Upper lobe of right lung (tissue), 1 donor: ENCODE results near the gene CS. TPM values are rescaled to one million over a fixed set of nuclear protein-coding genes. Genes with fewer than 3 reads are reported as not detected.

Source experiments
- ATAC-seq: fragments of 200-7000 bp; cut with Tn5 transposase; one replicate; pipeline ENCODE4 v1.9.1; 2020; ENCODE audit warnings: mild to moderate bottlenecking, moderate library complexity
- DNase-seq: peaks from one replicate; pipeline ENCODE4 v3.0.0-alpha.2; 2020
- H3K27ac ChIP-seq: fragments of 200-600 bp; one replicate; pipeline ENCODE4 v1.8.0; 2022
- H3K27me3 ChIP-seq: fragments of 200-600 bp; one replicate; pipeline ENCODE4 v1.8.0; 2022; ENCODE audit warnings: mild to moderate bottlenecking
- H3K36me3 ChIP-seq: fragments of 200-600 bp; one replicate; pipeline ENCODE4 v1.8.0; 2022
- H3K4me1 ChIP-seq: fragments of 200-600 bp; one replicate; pipeline ENCODE4 v1.8.0; 2022
- H3K4me3 ChIP-seq: fragments of 200-600 bp; one replicate; pipeline ENCODE4 v1.8.0; 2022; ENCODE audit warnings: mild to moderate bottlenecking
- H3K9me3 ChIP-seq: fragments of 200-600 bp; one replicate; pipeline ENCODE4 v1.8.0; 2022
- intact Hi-C: fragments of 100-400 bp; cut with DNase I; formaldehyde crosslinking; loops from one replicate; pipeline ENCODE4 v1.11.0; 2022
- total RNA-seq: library from RNA; stranded (reverse); fragmentation: NEBNext Ultra II Directional; extraction: Animal tissue kit (Norgen Biotek cat#: 25700); gene quantifications from one replicate; pipeline ENCODE4 v1.2.1, GENCODE V29; 2021
- TF ChIP-seq, protein P1 (sequence below): fragments of 200-600 bp; IDR thresholded peaks from one replicate; pipeline ENCODE4 v1.8.0; 2022; ENCODE audit warnings: antibody characterized with exemption
- donor health status: DM: no; HTN: yes; CAD: no; lungs with severe emphysema.

CS gene
- total RNA-seq, 1 donor from 2014 or later, result 159 TPM

GRCh38 chr12:56304276-56304675 lies 4.1 kb upstream of the CS start:
- Histone ChIP-seq H3K4me1 (peaks cover 9% of the 10 kb centered on the region), H3K9me3 (no peaks in the 10 kb centered on the region), H3K27ac (no peak overlapping the region), H3K36me3 (peaks cover 50% of the 10 kb centered on the region), H3K4me3 (no peak overlapping the region), H3K27me3 (no peaks in the 10 kb centered on the region)
- no peak for ATAC-seq
- TF ChIP-seq, protein P1, sequence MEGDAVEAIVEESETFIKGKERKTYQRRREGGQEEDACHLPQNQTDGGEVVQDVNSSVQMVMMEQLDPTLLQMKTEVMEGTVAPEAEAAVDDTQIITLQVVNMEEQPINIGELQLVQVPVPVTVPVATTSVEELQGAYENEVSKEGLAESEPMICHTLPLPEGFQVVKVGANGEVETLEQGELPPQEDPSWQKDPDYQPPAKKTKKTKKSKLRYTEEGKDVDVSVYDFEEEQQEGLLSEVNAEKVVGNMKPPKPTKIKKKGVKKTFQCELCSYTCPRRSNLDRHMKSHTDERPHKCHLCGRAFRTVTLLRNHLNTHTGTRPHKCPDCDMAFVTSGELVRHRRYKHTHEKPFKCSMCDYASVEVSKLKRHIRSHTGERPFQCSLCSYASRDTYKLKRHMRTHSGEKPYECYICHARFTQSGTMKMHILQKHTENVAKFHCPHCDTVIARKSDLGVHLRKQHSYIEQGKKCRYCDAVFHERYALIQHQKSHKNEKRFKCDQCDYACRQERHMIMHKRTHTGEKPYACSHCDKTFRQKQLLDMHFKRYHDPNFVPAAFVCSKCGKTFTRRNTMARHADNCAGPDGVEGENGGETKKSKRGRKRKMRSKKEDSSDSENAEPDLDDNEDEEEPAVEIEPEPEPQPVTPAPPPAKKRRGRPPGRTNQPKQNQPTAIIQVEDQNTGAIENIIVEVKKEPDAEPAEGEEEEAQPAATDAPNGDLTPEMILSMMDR, result no peak
- DNase-seq, result no peak
- intact Hi-C loops, result no loop called here

DNA sequence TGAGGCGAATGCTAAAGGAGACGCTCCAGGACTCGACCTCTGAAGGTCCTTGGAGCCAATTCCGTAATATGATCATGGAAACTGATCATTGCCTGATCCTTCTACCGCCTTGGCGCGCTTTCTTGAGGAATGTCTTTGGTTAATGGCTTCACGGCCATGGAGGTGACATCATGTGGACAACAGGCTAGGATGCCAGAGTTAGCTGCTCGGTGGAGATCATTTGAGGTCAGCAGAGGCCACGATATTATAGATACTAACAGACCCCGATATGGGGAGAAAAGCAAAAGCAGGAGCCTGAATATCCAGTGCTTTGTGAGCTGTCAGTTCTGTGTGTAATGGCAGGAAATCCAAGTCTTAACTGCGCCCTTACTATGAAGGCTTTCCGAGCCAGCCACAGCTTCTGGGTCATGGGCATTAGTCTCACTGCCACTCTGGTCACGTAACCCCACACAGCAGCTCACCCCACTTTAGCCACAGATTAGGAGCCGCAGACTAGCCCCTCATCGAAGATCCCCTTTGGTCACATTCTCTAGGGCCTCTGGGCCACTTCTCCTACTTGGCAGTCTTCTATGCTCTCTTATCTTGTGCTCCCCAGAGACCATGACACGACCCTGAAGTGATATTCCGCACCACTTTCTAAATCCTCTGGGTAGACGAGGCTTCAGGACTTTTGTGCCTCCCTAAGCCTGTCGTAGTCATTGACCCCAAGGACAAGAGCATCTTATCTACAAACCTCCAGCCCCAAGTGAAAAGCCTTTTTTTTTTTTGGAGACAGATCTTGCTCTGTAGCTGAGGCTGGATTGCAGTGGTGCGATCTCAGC lies 724 bp upstream of the CS start:
- TF ChIP-seq, protein P1, result no peak
- peak; percentile 1 for ATAC-seq
- H3K4me3 ChIP-seq, result peak overlapping the region; percentile 78
- no peak for DNase-seq
- no peaks in the 10 kb centered on the region for H3K9me3 ChIP-seq
- peak overlapping the region; percentile 89 for H3K27ac ChIP-seq
- H3K27me3 ChIP-seq, result no peaks in the 10 kb centered on the region
- peaks cover 33% of the 10 kb centered on the region for H3K36me3 ChIP-seq
- intact Hi-C loops, result no loop called here
- H3K4me1 ChIP-seq, result peaks cover 38% of the 10 kb centered on the region

DNA sequence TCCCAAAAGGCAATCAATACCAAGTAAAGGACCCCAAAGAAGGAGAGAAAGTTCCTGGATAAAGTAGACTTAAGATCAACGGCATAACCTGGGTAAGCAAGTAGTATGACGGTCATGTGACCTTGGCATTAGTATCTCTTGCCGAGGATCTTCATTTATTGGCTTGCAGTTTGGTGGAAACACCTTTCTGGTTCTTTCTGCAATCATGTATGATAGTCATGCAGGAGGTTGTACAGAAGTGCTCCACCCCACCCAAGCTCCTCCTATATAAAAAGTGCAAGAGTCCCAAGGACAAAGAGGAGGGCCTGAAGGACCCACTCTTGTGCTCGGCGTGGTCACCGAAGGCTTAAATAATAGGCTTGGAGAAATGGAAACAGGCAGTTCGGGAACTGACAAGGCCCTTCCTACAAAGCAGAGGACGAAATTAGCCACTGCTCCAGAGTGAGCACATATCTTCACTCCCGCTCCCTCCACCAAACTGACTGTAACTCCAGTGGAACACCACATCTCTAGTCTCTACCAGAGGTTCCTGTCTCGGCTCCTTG lies 750 bp downstream of the CS start:
- peak overlapping the region; percentile 89 for H3K27ac ChIP-seq
- intact Hi-C loops, result no loop called here
- TF ChIP-seq, protein P1, result no peak
- no peak for DNase-seq
- peaks cover 24% of the 10 kb centered on the region for H3K36me3 ChIP-seq
- H3K4me1 ChIP-seq, result peaks cover 38% of the 10 kb centered on the region
- H3K9me3 ChIP-seq, result no peaks in the 10 kb centered on the region
- no peak for ATAC-seq
- no peaks in the 10 kb centered on the region for H3K27me3 ChIP-seq
- peak overlapping the region; percentile 78 for H3K4me3 ChIP-seq

- Histone ChIP-seq H3K36me3 (peaks cover 28% of the 10 kb centered on the region), H3K9me3 (no peaks in the 10 kb centered on the region), H3K27ac (peak overlapping the region; percentile 89), H3K4me3 (peak overlapping the region; percentile 78), H3K27me3 (no peaks in the 10 kb centered on the region), H3K4me1 (peaks cover 38% of the 10 kb centered on the region)
- ATAC-seq (no peak), DNase-seq (peak; percentile 35)
- intact Hi-C loops, result no loop called here
- TF ChIP-seq, protein P1, result no peak
These were observed 1.3 kb downstream of the CS start for GRCh38 chr12:56298828-56299227.

DNA sequence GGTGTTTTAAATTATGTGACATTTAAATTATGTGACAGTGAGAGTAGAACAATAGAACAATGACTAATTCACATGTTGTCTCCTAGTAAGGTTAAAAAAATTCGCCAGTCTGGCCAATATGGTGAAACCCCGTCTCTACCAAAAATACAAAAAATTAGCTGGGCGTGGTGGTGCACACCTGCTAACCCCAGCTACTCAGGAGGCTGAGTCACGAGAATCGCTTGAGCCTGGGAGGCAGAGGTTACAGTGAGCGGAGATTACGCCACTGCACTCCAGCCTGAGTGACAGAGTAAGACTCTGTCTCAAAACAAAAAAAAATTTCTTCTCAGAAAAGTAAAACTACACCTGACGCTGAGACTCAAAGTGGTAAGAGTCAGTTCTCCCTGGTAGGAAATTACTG lies 2.7 kb downstream of the CS start:
- peaks cover 38% of the 10 kb centered on the region for H3K4me1 ChIP-seq
- no peaks in the 10 kb centered on the region for H3K9me3 ChIP-seq
- H3K27me3 ChIP-seq, result no peaks in the 10 kb centered on the region
- TF ChIP-seq, protein P1, result no peak
- H3K27ac ChIP-seq, result peak overlapping the region; percentile 24
- H3K36me3 ChIP-seq, result peaks cover 24% of the 10 kb centered on the region
- intact Hi-C loops, result no loop called here
- ATAC-seq, result no peak
- no peak overlapping the region for H3K4me3 ChIP-seq
- peak; percentile 22 for DNase-seq
